ENCODE results near the gene GTPBP2.

The GTPBP2 gene

DNA sequence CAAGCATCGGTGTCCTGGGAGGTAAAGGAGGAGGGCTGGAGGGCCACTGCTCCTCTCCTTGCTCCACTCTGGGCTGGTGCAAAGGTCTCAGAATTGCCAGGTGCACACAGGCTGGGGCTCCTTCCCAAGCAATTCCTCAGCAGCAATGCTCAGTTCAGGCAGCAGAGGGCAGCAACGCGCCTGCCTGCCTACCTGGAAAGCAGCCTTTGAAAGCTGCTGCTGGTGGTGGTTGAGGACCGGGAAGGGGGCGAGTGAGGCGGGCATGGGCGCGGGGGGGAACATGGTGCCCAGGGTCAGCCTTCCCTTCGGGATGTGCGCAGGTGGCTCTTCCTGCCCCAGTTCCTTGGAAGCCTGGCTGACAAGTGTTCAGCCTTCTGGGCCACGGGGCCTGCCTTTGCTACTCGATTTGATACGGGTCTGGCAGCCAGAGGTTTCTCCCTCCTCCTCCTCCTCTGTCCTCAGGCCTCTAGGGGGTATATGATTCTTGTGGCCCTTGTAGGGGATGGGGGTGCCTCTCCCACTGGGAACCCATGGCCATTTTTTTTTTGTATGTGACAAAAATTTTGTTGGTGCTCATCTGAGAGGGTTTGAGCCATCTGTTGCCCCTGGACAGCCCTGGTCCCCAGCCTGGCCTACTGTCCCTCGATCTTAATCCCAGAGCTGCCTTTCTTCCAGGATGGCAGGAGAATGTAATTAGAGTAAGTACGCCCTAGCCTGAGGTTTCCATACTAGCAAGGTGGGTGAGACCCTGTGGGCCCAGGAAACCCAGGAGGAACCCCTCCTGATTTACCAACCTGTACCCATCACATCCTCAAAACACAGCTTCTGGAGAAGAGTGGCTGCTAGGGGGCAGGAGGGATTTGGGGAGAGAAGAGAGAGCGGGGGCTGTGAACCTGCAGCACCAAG is 38.4 kb upstream of the GTPBP2 start (continued):
- TF ChIP-seq ZSCAN4 (tag by site-specific recombination; IDR thresholded peaks at IDR 0.05) = no peak
- TF ChIP-seq, protein P1, sequence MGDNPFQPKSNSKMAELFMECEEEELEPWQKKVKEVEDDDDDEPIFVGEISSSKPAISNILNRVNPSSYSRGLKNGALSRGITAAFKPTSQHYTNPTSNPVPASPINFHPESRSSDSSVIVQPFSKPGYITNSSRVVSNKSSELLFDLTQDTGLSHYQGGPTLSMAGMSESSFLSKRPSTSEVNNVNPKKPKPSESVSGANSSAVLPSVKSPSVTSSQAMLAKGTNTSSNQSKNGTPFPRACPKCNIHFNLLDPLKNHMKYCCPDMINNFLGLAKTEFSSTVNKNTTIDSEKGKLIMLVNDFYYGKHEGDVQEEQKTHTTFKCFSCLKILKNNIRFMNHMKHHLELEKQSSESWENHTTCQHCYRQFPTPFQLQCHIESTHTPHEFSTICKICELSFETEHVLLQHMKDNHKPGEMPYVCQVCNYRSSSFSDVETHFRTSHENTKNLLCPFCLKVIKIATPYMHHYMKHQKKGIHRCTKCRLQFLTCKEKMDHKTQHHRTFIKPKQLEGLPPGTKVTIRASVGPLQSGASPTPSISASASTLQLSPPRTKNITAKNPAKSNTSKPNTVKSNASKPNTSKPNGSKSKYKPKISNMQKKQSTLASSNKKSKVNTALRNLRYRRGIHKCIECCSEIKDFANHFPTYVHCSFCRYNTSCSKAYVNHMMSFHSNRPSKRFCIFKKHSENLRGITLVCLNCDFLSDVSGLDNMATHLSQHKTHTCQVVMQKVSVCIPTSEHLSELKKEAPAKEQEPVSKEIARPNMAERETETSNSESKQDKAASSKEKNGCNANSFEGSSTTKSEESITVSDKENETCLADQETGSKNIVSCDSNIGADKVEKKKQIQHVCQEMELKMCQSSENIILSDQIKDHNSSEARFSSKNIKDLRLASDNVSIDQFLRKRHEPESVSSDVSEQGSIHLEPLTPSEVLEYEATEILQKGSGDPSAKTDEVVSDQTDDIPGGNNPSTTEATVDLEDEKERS (tag by site-specific recombination; IDR thresholded peaks at IDR 0.05) = no peak
- no peak for TF ChIP-seq MZF1 (tag by site-specific recombination; IDR thresholded peaks at IDR 0.05; ENCODE audit: borderline replicate concordance)
- TF ChIP-seq, protein P2, sequence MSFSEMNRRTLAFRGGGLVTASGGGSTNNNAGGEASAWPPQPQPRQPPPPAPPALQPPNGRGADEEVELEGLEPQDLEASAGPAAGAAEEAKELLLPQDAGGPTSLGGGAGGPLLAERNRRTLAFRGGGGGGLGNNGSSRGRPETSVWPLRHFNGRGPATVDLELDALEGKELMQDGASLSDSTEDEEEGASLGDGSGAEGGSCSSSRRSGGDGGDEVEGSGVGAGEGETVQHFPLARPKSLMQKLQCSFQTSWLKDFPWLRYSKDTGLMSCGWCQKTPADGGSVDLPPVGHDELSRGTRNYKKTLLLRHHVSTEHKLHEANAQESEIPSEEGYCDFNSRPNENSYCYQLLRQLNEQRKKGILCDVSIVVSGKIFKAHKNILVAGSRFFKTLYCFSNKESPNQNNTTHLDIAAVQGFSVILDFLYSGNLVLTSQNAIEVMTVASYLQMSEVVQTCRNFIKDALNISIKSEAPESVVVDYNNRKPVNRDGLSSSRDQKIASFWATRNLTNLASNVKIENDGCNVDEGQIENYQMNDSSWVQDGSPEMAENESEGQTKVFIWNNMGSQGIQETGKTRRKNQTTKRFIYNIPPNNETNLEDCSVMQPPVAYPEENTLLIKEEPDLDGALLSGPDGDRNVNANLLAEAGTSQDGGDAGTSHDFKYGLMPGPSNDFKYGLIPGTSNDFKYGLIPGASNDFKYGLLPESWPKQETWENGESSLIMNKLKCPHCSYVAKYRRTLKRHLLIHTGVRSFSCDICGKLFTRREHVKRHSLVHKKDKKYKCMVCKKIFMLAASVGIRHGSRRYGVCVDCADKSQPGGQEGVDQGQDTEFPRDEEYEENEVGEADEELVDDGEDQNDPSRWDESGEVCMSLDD (tag by site-specific recombination; IDR thresholded peaks at IDR 0.05) = 0 out of 2 replicates have a peak, but pooled peaks have one; percentile 19
- TF ChIP-seq REPIN1 (tag by site-specific recombination; IDR thresholded peaks at IDR 0.05; ENCODE audit: low read depth) = no peak
- no peak for TF ChIP-seq ZNF302 (tag by site-specific recombination; IDR thresholded peaks at IDR 0.05; ENCODE audit: low read depth)
- TF ChIP-seq ZNF658 (tag by site-specific recombination; IDR thresholded peaks at IDR 0.05) = no peak
- TF ChIP-seq ZNF416 (tag by site-specific recombination; IDR thresholded peaks at IDR 0.05) = no peak
- TF ChIP-seq ZNF580 (tag by site-specific recombination; IDR thresholded peaks at IDR 0.05) = no peak
- TF ChIP-seq SETDB1 (IDR thresholded peaks at IDR 0.05; ENCODE audit: insufficient read length, low read length) = no peak
- no peak for TF ChIP-seq ZNF596 (tag by site-specific recombination; IDR thresholded peaks at IDR 0.05)
- TF ChIP-seq, protein P3, sequence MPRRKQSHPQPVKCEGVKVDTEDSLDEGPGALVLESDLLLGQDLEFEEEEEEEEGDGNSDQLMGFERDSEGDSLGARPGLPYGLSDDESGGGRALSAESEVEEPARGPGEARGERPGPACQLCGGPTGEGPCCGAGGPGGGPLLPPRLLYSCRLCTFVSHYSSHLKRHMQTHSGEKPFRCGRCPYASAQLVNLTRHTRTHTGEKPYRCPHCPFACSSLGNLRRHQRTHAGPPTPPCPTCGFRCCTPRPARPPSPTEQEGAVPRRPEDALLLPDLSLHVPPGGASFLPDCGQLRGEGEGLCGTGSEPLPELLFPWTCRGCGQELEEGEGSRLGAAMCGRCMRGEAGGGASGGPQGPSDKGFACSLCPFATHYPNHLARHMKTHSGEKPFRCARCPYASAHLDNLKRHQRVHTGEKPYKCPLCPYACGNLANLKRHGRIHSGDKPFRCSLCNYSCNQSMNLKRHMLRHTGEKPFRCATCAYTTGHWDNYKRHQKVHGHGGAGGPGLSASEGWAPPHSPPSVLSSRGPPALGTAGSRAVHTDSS (tag by site-specific recombination; IDR thresholded peaks at IDR 0.05) = peak; percentile 59
- TF ChIP-seq ZNF155 (tag by site-specific recombination; IDR thresholded peaks at IDR 0.05) = no peak
- TF ChIP-seq SP2 (tag by site-specific recombination; IDR thresholded peaks at IDR 0.05) = 0 out of 2 replicates have a peak, but pooled peaks have one; percentile 12
- no peak for TF ChIP-seq ZNF121 (tag by site-specific recombination; IDR thresholded peaks at IDR 0.05)
- TF ChIP-seq ZNF280C (tag by site-specific recombination; IDR thresholded peaks at IDR 0.05) = no peak
- TF ChIP-seq ZNF184 (tag by site-specific recombination; IDR thresholded peaks at IDR 0.05) = no peak
- TF ChIP-seq KLF10 (tag by site-specific recombination; IDR thresholded peaks at IDR 0.05) = no peak
- no peak for TF ChIP-seq ZNF362 (tag by site-specific recombination; IDR thresholded peaks at IDR 0.05)
- no peak for TF ChIP-seq ZNF707 (tag by site-specific recombination; IDR thresholded peaks at IDR 0.05)
- TF ChIP-seq ZNF341 (tag by site-specific recombination; IDR thresholded peaks at IDR 0.05; ENCODE audit: low read depth) = no peak
- TF ChIP-seq OVOL3 (tag by site-specific recombination; IDR thresholded peaks at IDR 0.05) = no peak
- no peak for TF ChIP-seq GLI4 (tag by site-specific recombination; IDR thresholded peaks at IDR 0.05)
- TF ChIP-seq, protein P4, sequence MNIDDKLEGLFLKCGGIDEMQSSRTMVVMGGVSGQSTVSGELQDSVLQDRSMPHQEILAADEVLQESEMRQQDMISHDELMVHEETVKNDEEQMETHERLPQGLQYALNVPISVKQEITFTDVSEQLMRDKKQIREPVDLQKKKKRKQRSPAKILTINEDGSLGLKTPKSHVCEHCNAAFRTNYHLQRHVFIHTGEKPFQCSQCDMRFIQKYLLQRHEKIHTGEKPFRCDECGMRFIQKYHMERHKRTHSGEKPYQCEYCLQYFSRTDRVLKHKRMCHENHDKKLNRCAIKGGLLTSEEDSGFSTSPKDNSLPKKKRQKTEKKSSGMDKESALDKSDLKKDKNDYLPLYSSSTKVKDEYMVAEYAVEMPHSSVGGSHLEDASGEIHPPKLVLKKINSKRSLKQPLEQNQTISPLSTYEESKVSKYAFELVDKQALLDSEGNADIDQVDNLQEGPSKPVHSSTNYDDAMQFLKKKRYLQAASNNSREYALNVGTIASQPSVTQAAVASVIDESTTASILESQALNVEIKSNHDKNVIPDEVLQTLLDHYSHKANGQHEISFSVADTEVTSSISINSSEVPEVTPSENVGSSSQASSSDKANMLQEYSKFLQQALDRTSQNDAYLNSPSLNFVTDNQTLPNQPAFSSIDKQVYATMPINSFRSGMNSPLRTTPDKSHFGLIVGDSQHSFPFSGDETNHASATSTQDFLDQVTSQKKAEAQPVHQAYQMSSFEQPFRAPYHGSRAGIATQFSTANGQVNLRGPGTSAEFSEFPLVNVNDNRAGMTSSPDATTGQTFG (tag by site-specific recombination; IDR thresholded peaks at IDR 0.05; ENCODE audit: borderline replicate concordance) = no peak
